Activated naive CD8-positive, alpha-beta T cell treated with anti-CD3 and anti-CD28 coated beads, Interleukin-2, amount 50 U/mL, for 24 hours (primary cell): ENCODE data around the gene NELL1.

ENCODE experiments used
- ATAC-seq: fragments of 150-1000 bp; cut with Tn5 transposase; one replicate; pipeline ENCODE4 v1.10.0; 2021
- DNase-seq: peaks from one replicate; pipeline ENCODE4 v3.0.0; 2021
- H3K27ac Mint-ChIP-seq: one replicate; pipeline ENCODE4 v1.8.0; 2021; ENCODE audit warnings: mild to moderate bottlenecking, mixed read lengths
- H3K27me3 Mint-ChIP-seq: one replicate; pipeline ENCODE4 v1.8.0; 2021; ENCODE audit warnings: mixed read lengths
- H3K36me3 Mint-ChIP-seq: one replicate; pipeline ENCODE4 v1.8.0; 2021; ENCODE audit warnings: low read depth, mixed read lengths
- H3K4me1 Mint-ChIP-seq: one replicate; pipeline ENCODE4 v1.8.0; 2021; ENCODE audit warnings: mixed read lengths
- H3K4me3 Mint-ChIP-seq: one replicate; pipeline ENCODE4 v1.8.0; 2021; ENCODE audit warnings: mild to moderate bottlenecking, moderate library complexity, mixed read lengths
- H3K9me3 Mint-ChIP-seq: one replicate; pipeline ENCODE4 v1.8.0; 2021; ENCODE audit warnings: mixed read lengths

Gene NELL1

GRCh38 chr11:21622566-21622965 lies 953.2 kb downstream of the NELL1 start:
- no peaks in the 10 kb centered on the region for H3K36me3 Mint-ChIP-seq
- H3K4me3 Mint-ChIP-seq = no peak overlapping the region
- DNase-seq (no peak), ATAC-seq (no peak)
- no peaks in the 10 kb centered on the region for H3K27me3 Mint-ChIP-seq
- H3K27ac Mint-ChIP-seq = no peak overlapping the region
- no peaks in the 10 kb centered on the region for H3K4me1 Mint-ChIP-seq
- peaks cover 4% of the 10 kb centered on the region for H3K9me3 Mint-ChIP-seq

GRCh38 chr11:21622995-21623394 lies 953.6 kb downstream of the NELL1 start:
- H3K9me3 Mint-ChIP-seq = peaks cover 4% of the 10 kb centered on the region
- no peaks in the 10 kb centered on the region for H3K36me3 Mint-ChIP-seq
- H3K27me3 Mint-ChIP-seq = no peaks in the 10 kb centered on the region
- H3K4me1 Mint-ChIP-seq = no peaks in the 10 kb centered on the region
- no peak overlapping the region for H3K27ac Mint-ChIP-seq
- H3K4me3 Mint-ChIP-seq = no peak overlapping the region
- no peak for ATAC-seq
- DNase-seq = no peak
